Activated T-cell treated with anti-CD3 and anti-CD28 coated beads, Interleukin-2, amount 50 U/mL, for 72 hours (primary cell): Measurements from ENCODE around the gene ZNF532. TPM values are rescaled to one million over a fixed set of nuclear protein-coding genes. Genes with fewer than 3 reads are reported as not detected.
A peak's percentile ranks its signal among the peaks of the same experiment; 100 is the strongest.

Experiments used
- ATAC-seq, 2 donors: fragments of 150-1000 bp; cut with Tn5 transposase; replicated peaks in 1 of 2; 2 replicates each; pipeline ENCODE4 v1.10.0; 2021; ENCODE audit warnings: moderate library complexity in 2 of 2, mild to moderate bottlenecking in 1 of 2
- DNase-seq, 2 donors: peaks; one replicate each; pipeline ENCODE4 v3.0.0; 2021 to 2022; ENCODE audit warnings: mixed read lengths in 1 of 2
- H3K27ac Mint-ChIP-seq: one replicate; pipeline ENCODE4 v1.8.0; 2022; ENCODE audit warnings: mild to moderate bottlenecking, moderate library complexity, mixed read lengths
- H3K27me3 Mint-ChIP-seq: one replicate; pipeline ENCODE4 v1.8.0; 2022; ENCODE audit warnings: low read depth, mixed read lengths
- H3K36me3 Mint-ChIP-seq, 2 donors: one replicate each; pipeline ENCODE4 v1.8.0; 2022; ENCODE audit warnings: mixed read lengths in 2 of 2, mild to moderate bottlenecking in 1 of 2; ENCODE audit not compliant: insufficient read depth in 2 of 2
- H3K4me1 Mint-ChIP-seq: one replicate; pipeline ENCODE4 v1.8.0; 2022; ENCODE audit warnings: low read depth, mixed read lengths
- H3K4me3 Mint-ChIP-seq, 2 donors: one replicate each; pipeline ENCODE4 v1.8.0; 2022; ENCODE audit warnings: mild to moderate bottlenecking in 2 of 2, mixed read lengths in 2 of 2, moderate library complexity in 2 of 2
- H3K9me3 Mint-ChIP-seq, 2 donors: one replicate each; pipeline ENCODE4 v1.8.0; 2022; ENCODE audit warnings: mixed read lengths in 2 of 2
- total RNA-seq, 2 donors: library from RNA; stranded (reverse); gene quantifications; one replicate each; pipeline ENCODE4 v1.2.3, GENCODE V29; 2022

The ZNF532 gene
- total RNA-seq, 2 donors from 2014 or later: 10.2 to 14.5 TPM

GRCh38 chr18:58991167-58991798 is 126.6 kb downstream of the ZNF532 start:
- DNase-seq: peak; percentile 10 to 11
- Mint-ChIP-seq H3K36me3 (peaks cover 0 to 6% of the 10 kb centered on the region in 2 donors), H3K9me3 (peaks cover 0 to 5% of the 10 kb centered on the region in 2 donors), H3K27ac (no peak overlapping the region), H3K4me3 (peak overlapping the region in 1 of 2 donors; percentile 13), H3K4me1 (peaks cover 14% of the 10 kb centered on the region), H3K27me3 (peaks cover 28% of the 10 kb centered on the region)
- ATAC-seq: peak; percentile 62 to 79

GRCh38 chr18:58992301-58993231 is 127.9 kb downstream of the ZNF532 start:
- DNase-seq: no peak
- Mint-ChIP-seq H3K4me3 (no peak overlapping the region), H3K27me3 (peaks cover 35% of the 10 kb centered on the region), H3K4me1 (peaks cover 14% of the 10 kb centered on the region), H3K27ac (no peak overlapping the region), H3K9me3 (peaks cover 0 to 5% of the 10 kb centered on the region in 2 donors), H3K36me3 (peaks cover 0 to 6% of the 10 kb centered on the region in 2 donors)
- no peak for ATAC-seq

GRCh38 chr18:58993260-58993659 is 128.6 kb downstream of the ZNF532 start:
- Mint-ChIP-seq H3K4me1 (peaks cover 14% of the 10 kb centered on the region), H3K27me3 (peaks cover 35% of the 10 kb centered on the region), H3K27ac (no peak overlapping the region), H3K36me3 (peaks cover 0 to 6% of the 10 kb centered on the region in 2 donors), H3K9me3 (peaks cover 0 to 5% of the 10 kb centered on the region in 2 donors), H3K4me3 (no peak overlapping the region)
- DNase-seq (no peak), ATAC-seq (no peak)

GRCh38 chr18:58995663-58996062 is 131.0 kb downstream of the ZNF532 start:
- Mint-ChIP-seq H3K27ac (no peak overlapping the region), H3K4me1 (peaks cover 14% of the 10 kb centered on the region), H3K27me3 (peaks cover 28% of the 10 kb centered on the region), H3K9me3 (no peaks in the 10 kb centered on the region), H3K36me3 (no peaks in the 10 kb centered on the region), H3K4me3 (no peak overlapping the region)
- ATAC-seq (no peak), DNase-seq (no peak)

GRCh38 chr18:58996131-58996641 is 131.5 kb downstream of the ZNF532 start:
- Mint-ChIP-seq H3K9me3 (no peaks in the 10 kb centered on the region), H3K27ac (no peak overlapping the region), H3K4me1 (peaks cover 11% of the 10 kb centered on the region), H3K27me3 (peaks cover 28% of the 10 kb centered on the region), H3K4me3 (no peak overlapping the region), H3K36me3 (no peaks in the 10 kb centered on the region)
- DNase-seq (no peak), ATAC-seq (no peak)

GRCh38 chr18:58996696-58997095 is 132.0 kb downstream of the ZNF532 start:
- DNase-seq (no peak), ATAC-seq (no peak)
- Mint-ChIP-seq H3K4me1 (peaks cover 6% of the 10 kb centered on the region), H3K36me3 (no peaks in the 10 kb centered on the region), H3K27me3 (peaks cover 28% of the 10 kb centered on the region), H3K9me3 (no peaks in the 10 kb centered on the region), H3K27ac (no peak overlapping the region), H3K4me3 (no peak overlapping the region)

GRCh38 chr18:58997811-58998337 is 133.2 kb downstream of the ZNF532 start:
- H3K27me3 Mint-ChIP-seq: peaks cover 19% of the 10 kb centered on the region
- ATAC-seq (no peak), DNase-seq (no peak)
- no peak overlapping the region for H3K4me3 Mint-ChIP-seq
- no peaks in the 10 kb centered on the region for H3K4me1 Mint-ChIP-seq
- no peak overlapping the region for H3K27ac Mint-ChIP-seq
- H3K9me3 Mint-ChIP-seq: no peaks in the 10 kb centered on the region
- H3K36me3 Mint-ChIP-seq: no peaks in the 10 kb centered on the region

GRCh38 chr18:58998401-58999203 is 133.9 kb downstream of the ZNF532 start:
- H3K27ac Mint-ChIP-seq: no peak overlapping the region
- no peak for DNase-seq
- H3K4me3 Mint-ChIP-seq: no peak overlapping the region
- no peaks in the 10 kb centered on the region for H3K36me3 Mint-ChIP-seq
- no peaks in the 10 kb centered on the region for H3K4me1 Mint-ChIP-seq
- H3K9me3 Mint-ChIP-seq: no peaks in the 10 kb centered on the region
- no peak for ATAC-seq
- H3K27me3 Mint-ChIP-seq: peaks cover 19% of the 10 kb centered on the region

GRCh38 chr18:59001166-59001565 is 136.5 kb downstream of the ZNF532 start:
- Mint-ChIP-seq H3K27ac (no peak overlapping the region), H3K36me3 (no peaks in the 10 kb centered on the region), H3K27me3 (peaks cover 8% of the 10 kb centered on the region), H3K4me1 (no peaks in the 10 kb centered on the region), H3K4me3 (no peak overlapping the region), H3K9me3 (no peaks in the 10 kb centered on the region)
- ATAC-seq (no peak), DNase-seq (no peak)

GRCh38 chr18:59001721-59002120 is 137.0 kb downstream of the ZNF532 start:
- DNase-seq (no peak), ATAC-seq (no peak)
- no peaks in the 10 kb centered on the region for H3K4me1 Mint-ChIP-seq
- peaks cover 3% of the 10 kb centered on the region for H3K27me3 Mint-ChIP-seq
- no peaks in the 10 kb centered on the region for H3K36me3 Mint-ChIP-seq
- no peak overlapping the region for H3K4me3 Mint-ChIP-seq
- no peaks in the 10 kb centered on the region for H3K9me3 Mint-ChIP-seq
- H3K27ac Mint-ChIP-seq: no peak overlapping the region

GRCh38 chr18:59002974-59003594 is 138.4 kb downstream of the ZNF532 start:
- no peaks in the 10 kb centered on the region for H3K36me3 Mint-ChIP-seq
- no peak overlapping the region for H3K4me3 Mint-ChIP-seq
- no peak overlapping the region for H3K27ac Mint-ChIP-seq
- no peaks in the 10 kb centered on the region for H3K27me3 Mint-ChIP-seq
- H3K9me3 Mint-ChIP-seq: no peaks in the 10 kb centered on the region
- no peak for ATAC-seq
- no peak for DNase-seq
- H3K4me1 Mint-ChIP-seq: no peaks in the 10 kb centered on the region

- Mint-ChIP-seq H3K36me3 (no peaks in the 10 kb centered on the region), H3K4me3 (no peak overlapping the region)
Observed at GRCh38 chr18:59005262-59005661, 140.6 kb downstream of the ZNF532 start.

More at GRCh38 chr18:59005262-59005661, 140.6 kb downstream of the ZNF532 start:
- H3K27ac Mint-ChIP-seq: no peak overlapping the region
- no peaks in the 10 kb centered on the region for H3K9me3 Mint-ChIP-seq
- no peaks in the 10 kb centered on the region for H3K27me3 Mint-ChIP-seq
- DNase-seq (no peak), ATAC-seq (no peak)
- no peaks in the 10 kb centered on the region for H3K4me1 Mint-ChIP-seq
